SKM-1 treated with dmso at 0.1 percent for 144 hours (cell line): ENCODE data around the gene LRRC18.

Experiments
- DNase-seq: peaks from one replicate; lab custom pipeline; 2025; ENCODE audit not compliant: unreplicated experiment; lab: John Stamatoyannopoulos, UW

LRRC18 gene

GRCh38 chr10:48923748-48924147 lies 15.9 kb downstream of the LRRC18 start:
- DNase-seq = no peak

GRCh38 chr10:48913674-48914073 lies 26.0 kb downstream of the LRRC18 start:
- DNase-seq = no peak

- DNase-seq = no peak
These were observed 29.1 kb downstream of the LRRC18 start for GRCh38 chr10:48910548-48910947.

- DNase-seq = no peak
These were observed 31.9 kb downstream of the LRRC18 start for GRCh38 chr10:48907730-48908129.

- no peak for DNase-seq
These were observed 32.8 kb downstream of the LRRC18 start for GRCh38 chr10:48906841-48907240.

- no peak for DNase-seq
These were observed 34.3 kb downstream of the LRRC18 start for GRCh38 chr10:48905311-48905710.

GRCh38 chr10:48904861-48905260 lies 34.8 kb downstream of the LRRC18 start:
- DNase-seq = no peak

- no peak for DNase-seq
These were observed 36.5 kb downstream of the LRRC18 start for GRCh38 chr10:48903151-48903550.

GRCh38 chr10:48902096-48902495 lies 37.5 kb downstream of the LRRC18 start:
- DNase-seq = no peak

- no peak for DNase-seq
These were observed 38.3 kb downstream of the LRRC18 start for GRCh38 chr10:48901319-48901718.

- peak; percentile 8 for DNase-seq
These were observed 39.3 kb downstream of the LRRC18 start for GRCh38 chr10:48900371-48900801.

- DNase-seq = no peak
These were observed 39.9 kb downstream of the LRRC18 start for GRCh38 chr10:48899781-48900180.

GRCh38 chr10:48898426-48898825 lies 41.2 kb downstream of the LRRC18 start:
- DNase-seq = no peak

GRCh38 chr10:48897441-48897790 lies 42.2 kb downstream of the LRRC18 start:
- DNase-seq = no peak

- DNase-seq = no peak
These were observed 42.7 kb downstream of the LRRC18 start for GRCh38 chr10:48896756-48897440.

GRCh38 chr10:48895803-48896195 lies 43.8 kb downstream of the LRRC18 start:
- DNase-seq = no peak

GRCh38 chr10:48894911-48895802 lies 44.5 kb downstream of the LRRC18 start:
- DNase-seq = no peak

GRCh38 chr10:48890888-48891850 lies 48.5 kb downstream of the LRRC18 start:
- no peak for DNase-seq

GRCh38 chr10:48887982-48888381 lies 51.7 kb downstream of the LRRC18 start:
- DNase-seq = no peak

- no peak for DNase-seq
These were observed 54.3 kb downstream of the LRRC18 start for GRCh38 chr10:48885376-48885775.
